PC-9 (cell line): ENCODE measurements around the gene UBE2O. TPM values are rescaled to one million over a fixed set of nuclear protein-coding genes. Genes with fewer than 3 reads are reported as not detected.

Source experiments
- BruUV-seq: library from RNA; stranded (reverse); fragments of 400-500 nt; replicated peaks from 2 replicates; lab custom pipeline; 2021; lab: Mats Ljungman, UMichigan
- CTCF ChIA-PET: fragments of 300-600 bp; sonication (Branson Sonifier 250); formaldehyde crosslinking; loops from one replicate; lab custom pipeline; 2022; ENCODE audit warnings: antibody characterized with exemption; lab: Charles Lee
- POLR2A ChIA-PET: fragments of 300-600 bp; sonication (Branson Sonifier 250); formaldehyde crosslinking; loops from one replicate; lab custom pipeline; 2022; ENCODE audit warnings: antibody characterized with exemption; ENCODE audit not compliant: unreplicated experiment; lab: Charles Lee
- DNase-seq, 2 experiments: peaks; one replicate each; pipeline versions ENCODE4 v3.0.0 to v3.0.0-alpha.2; 2015 to 2022; ENCODE audit warnings: mixed read lengths in 1 of 2
- H2AFZ ChIP-seq: fragments of 200-600 bp; sonication (generic); 2 replicates; pipeline ENCODE4 v1.8.1; 2017; ENCODE audit warnings: antibody characterized with exemption
- H3F3A ChIP-seq: fragments of 200-600 bp; sonication (generic); 2 replicates; pipeline ENCODE4 v1.8.1; 2017; ENCODE audit warnings: antibody characterized with exemption, mild to moderate bottlenecking, low read depth; ENCODE audit not compliant: insufficient read depth
- H3K27ac ChIP-seq: fragments of 200-600 bp; sonication (generic); 2 replicates; pipeline ENCODE4 v1.6.1; 2016; ENCODE audit warnings: mixed run types
- H3K27me3 ChIP-seq: fragments of 200-600 bp; sonication (generic); 2 replicates; pipeline ENCODE4 v1.6.1; 2016; ENCODE audit warnings: low read depth, mixed run types; ENCODE audit not compliant: insufficient read depth
- H3K36me3 ChIP-seq: fragments of 200-600 bp; sonication (generic); 2 replicates; pipeline ENCODE4 v1.6.1; 2016; ENCODE audit warnings: low read depth, mixed run types
- H3K4me1 ChIP-seq: fragments of 200-600 bp; sonication (generic); replicated peaks from 2 replicates; pipeline ENCODE4 v1.6.1; 2016; ENCODE audit warnings: mixed run types; ENCODE audit not compliant: insufficient read depth
- H3K4me2 ChIP-seq: fragments of 200-600 bp; sonication (generic); 2 replicates; pipeline ENCODE4 v1.6.1; 2017; ENCODE audit warnings: mixed run types
- H3K4me3 ChIP-seq: fragments of 200-600 bp; sonication (generic); 2 replicates; pipeline ENCODE4 v1.6.1; 2016; ENCODE audit warnings: mixed run types
- H3K79me2 ChIP-seq: fragments of 200-600 bp; sonication (generic); 2 replicates; pipeline ENCODE4 v1.6.1; 2017; ENCODE audit warnings: low read depth, mixed run types
- H3K9me2 ChIP-seq: fragments of 200-600 bp; sonication (generic); 2 replicates; pipeline ENCODE4 v1.8.1; 2017; ENCODE audit warnings: mild to moderate bottlenecking; ENCODE audit not compliant: insufficient read depth
- H3K9me3 ChIP-seq: fragments of 200-600 bp; sonication (generic); 2 replicates; pipeline ENCODE4 v1.8.1; 2016; ENCODE audit warnings: low read depth; ENCODE audit not compliant: insufficient read depth
- H4K20me1 ChIP-seq: fragments of 200-600 bp; sonication (generic); 2 replicates; pipeline ENCODE4 v1.8.1; 2017; ENCODE audit not compliant: insufficient read depth
- CTCF ChIP-seq: fragments of 200-600 bp; sonication (generic); conservative IDR thresholded peaks from 2 replicates; pipeline ENCODE4 v1.6.1; 2017; ENCODE audit warnings: mixed run types, antibody characterized with exemption, mild to moderate bottlenecking, moderate library complexity
- EZH2 ChIP-seq: fragments of 200-600 bp; sonication (generic); IDR thresholded peaks from 2 replicates; pipeline ENCODE4 v1.8.0; 2017; ENCODE audit warnings: antibody characterized with exemption, low read depth
- intact Hi-C: fragments of 100-400 bp; cut with micrococcal nuclease; formaldehyde crosslinking; loops from one replicate; pipeline ENCODE4 v1.10.0; 2022; ENCODE audit not compliant: unreplicated experiment
- total RNA-seq: library from RNA; stranded (reverse); gene quantifications from 2 replicates; pipeline ENCODE4 v1.2.3, GENCODE V29; 2021

UBE2O gene
- total RNA-seq, 1 experiment from 2014 or later: 28.0 TPM

- Histone ChIP-seq H3K9me3 (no peaks in the 10 kb centered on the region), H3K27ac (no peak overlapping the region), H4K20me1 (no peaks in the 10 kb centered on the region), H3K9me2 (no peaks in the 10 kb centered on the region), H3F3A (no peaks in the 10 kb centered on the region), H3K4me1 (no peaks in the 10 kb centered on the region), H2AFZ (0 out of 2 replicates have a peak overlapping the region, but pooled peaks have one; percentile 62), H3K36me3 (no peaks in the 10 kb centered on the region), H3K4me3 (peak overlapping the region; percentile 41; the same call in 1 of the 2 replicates), H3K79me2 (peaks cover 18% of the 10 kb centered on the region), H3K27me3 (no peaks in the 10 kb centered on the region), H3K4me2 (peak overlapping the region; percentile 97)
- BruUV-seq: no TSS peak
- ChIA-PET CTCF (interaction anchor here (0.6 to 3.0 kb wide), 3 partner anchors 10 to 173 kb away, joined by 5 to 11 read pairs (median 11); no protein-coding TSS in a partner anchor), POLR2A (interaction anchor here (0.6 kb wide), 1 partner anchor 509 kb away, joined by 6 read pairs; no protein-coding TSS in a partner anchor)
- peak in 1 of 2 experiments; percentile 9 for DNase-seq
- intact Hi-C loops: loop anchor here (1.0 kb wide), 1 partner anchor 28 kb away; no protein-coding TSS in a partner anchor
- TF ChIP-seq CTCF (no peak), EZH2 (no peak)
Observed at GRCh38 chr17:76354747-76355310, 98.1 kb downstream of the UBE2O start.

- Histone ChIP-seq H3K4me1 (no peaks in the 10 kb centered on the region), H3K36me3 (no peaks in the 10 kb centered on the region), H3K27ac (peak overlapping the region; percentile 75), H3F3A (no peaks in the 10 kb centered on the region), H4K20me1 (no peaks in the 10 kb centered on the region), H3K27me3 (no peaks in the 10 kb centered on the region), H3K4me3 (peak overlapping the region; percentile 73), H2AFZ (peak overlapping the region; percentile 96), H3K4me2 (peak overlapping the region; percentile 97), H3K79me2 (peaks cover 18% of the 10 kb centered on the region), H3K9me3 (no peaks in the 10 kb centered on the region), H3K9me2 (no peaks in the 10 kb centered on the region)
- TSS peak; percentile 61 for BruUV-seq
- ChIA-PET CTCF (interaction anchor here (2.4 to 3.0 kb wide), 2 partner anchors 10 to 16 kb away, joined by 11 read pairs; no protein-coding TSS in a partner anchor), POLR2A (interaction anchor here (0.6 kb wide), 3 partner anchors 45 to 432 kb away, joined by 3 read pairs; no protein-coding TSS in a partner anchor)
- no peak for TF ChIP-seq CTCF
- no peak for TF ChIP-seq EZH2
- intact Hi-C loops: loop anchor here (1.0 kb wide), 1 partner anchor 29 kb away; no protein-coding TSS in a partner anchor
- DNase-seq: no peak
Observed at GRCh38 chr17:76354317-76354729, 98.6 kb downstream of the UBE2O start.

GRCh38 chr17:76353599-76354316, 99.2 kb downstream of the UBE2O start, which contains the start of gene PRPSAP1:
Gene PRPSAP1, minus strand, starts transcription at chr17:76353916. Its CDS starts 213 bp downstream, at chr17:76353703.
- H3K36me3 ChIP-seq: no peaks in the 10 kb centered on the region
- CTCF ChIA-PET: interaction anchor here (0.6 to 3.0 kb wide), 7 partner anchors 11 to 734 kb away, joined by 3 to 11 read pairs (median 4); no protein-coding TSS in a partner anchor
- no TSS peak for BruUV-seq

More at GRCh38 chr17:76353599-76354316, 99.2 kb downstream of the UBE2O start, which contains the start of gene PRPSAP1:
- Histone ChIP-seq H3K27ac (peak within 1 kb of the TSS; percentile 75), H3K27me3 (no peaks in the 10 kb centered on the region), H3K4me2 (peak within 1 kb of the TSS; percentile 97), H3F3A (no peaks in the 10 kb centered on the region), H3K9me3 (no peaks in the 10 kb centered on the region), H3K4me1 (no peaks in the 10 kb centered on the region), H2AFZ (peak within 1 kb of the TSS; percentile 96), H3K79me2 (peaks cover 18% of the 10 kb centered on the region), H4K20me1 (no peaks in the 10 kb centered on the region), H3K4me3 (peak within 1 kb of the TSS; percentile 73), H3K9me2 (no peaks in the 10 kb centered on the region)
- POLR2A ChIA-PET: interaction anchor here (0.5 to 0.6 kb wide), 5 partner anchors 10 to 432 kb away, joined by 3 to 7 read pairs (median 3); no protein-coding TSS in a partner anchor
- peak; percentile 49; the same call in 1 of the 2 replicates for TF ChIP-seq CTCF
- no peak for TF ChIP-seq EZH2
- intact Hi-C loops: loop anchor here (1.0 kb wide), 1 partner anchor 30 kb away; no protein-coding TSS in a partner anchor
- DNase-seq: peak; percentile 79 to 88
